Progenitor cell of endocrine pancreas (in vitro differentiated cells): Measurements from ENCODE around the gene WDR59. TPM values are rescaled to one million over a fixed set of nuclear protein-coding genes. Genes with fewer than 3 reads are reported as not detected.
"Not testable (repeated sequence)": the region's sequence is repeated elsewhere in the genome, so short reads cannot be mapped to it uniquely, and the experiment has no call there.

Source experiments
- DNase-seq: peaks from one replicate; pipeline ENCODE4 v3.0.0; 2021; ENCODE audit warnings: low spot score; ENCODE audit not compliant: unreplicated experiment
- H3K27ac Mint-ChIP-seq: 2 replicates; pipeline ENCODE4 v1.8.0; 2021; ENCODE audit warnings: mild to moderate bottlenecking, moderate library complexity, mixed read lengths
- H3K27me3 Mint-ChIP-seq: 2 replicates; pipeline ENCODE4 v1.8.0; 2021; ENCODE audit warnings: mixed read lengths
- H3K36me3 Mint-ChIP-seq: 2 replicates; pipeline ENCODE4 v1.8.0; 2022; ENCODE audit warnings: mixed read lengths; ENCODE audit not compliant: insufficient read depth
- H3K4me1 Mint-ChIP-seq: 2 replicates; pipeline ENCODE4 v1.8.0; 2021; ENCODE audit warnings: low read depth, mixed read lengths
- H3K4me3 Mint-ChIP-seq: 2 replicates; pipeline ENCODE4 v1.8.0; 2021; ENCODE audit warnings: low read depth, mild to moderate bottlenecking, moderate library complexity, mixed read lengths
- H3K9me3 Mint-ChIP-seq: 2 replicates; pipeline ENCODE4 v1.8.0; 2021; ENCODE audit warnings: low read depth, mixed read lengths
- total RNA-seq: library from RNA; stranded (reverse); gene quantifications from 2 replicates; pipeline ENCODE4 v1.2.1, GENCODE V29; 2021
- TF ChIP-seq, protein P1 (sequence below): fragments of 200-600 bp; sonication (generic); IDR thresholded peaks from one replicate; pipeline ENCODE4 v1.5.0; 2021; ENCODE audit warnings: antibody characterized with exemption, mild to moderate bottlenecking; ENCODE audit not compliant: unreplicated experiment

The WDR59 gene
- total RNA-seq, 1 donor from 2014 or later = 154 TPM

GRCh38 chr16:74926805-74927204 is 58.1 kb downstream of the WDR59 start:
- TF ChIP-seq, protein P1, sequence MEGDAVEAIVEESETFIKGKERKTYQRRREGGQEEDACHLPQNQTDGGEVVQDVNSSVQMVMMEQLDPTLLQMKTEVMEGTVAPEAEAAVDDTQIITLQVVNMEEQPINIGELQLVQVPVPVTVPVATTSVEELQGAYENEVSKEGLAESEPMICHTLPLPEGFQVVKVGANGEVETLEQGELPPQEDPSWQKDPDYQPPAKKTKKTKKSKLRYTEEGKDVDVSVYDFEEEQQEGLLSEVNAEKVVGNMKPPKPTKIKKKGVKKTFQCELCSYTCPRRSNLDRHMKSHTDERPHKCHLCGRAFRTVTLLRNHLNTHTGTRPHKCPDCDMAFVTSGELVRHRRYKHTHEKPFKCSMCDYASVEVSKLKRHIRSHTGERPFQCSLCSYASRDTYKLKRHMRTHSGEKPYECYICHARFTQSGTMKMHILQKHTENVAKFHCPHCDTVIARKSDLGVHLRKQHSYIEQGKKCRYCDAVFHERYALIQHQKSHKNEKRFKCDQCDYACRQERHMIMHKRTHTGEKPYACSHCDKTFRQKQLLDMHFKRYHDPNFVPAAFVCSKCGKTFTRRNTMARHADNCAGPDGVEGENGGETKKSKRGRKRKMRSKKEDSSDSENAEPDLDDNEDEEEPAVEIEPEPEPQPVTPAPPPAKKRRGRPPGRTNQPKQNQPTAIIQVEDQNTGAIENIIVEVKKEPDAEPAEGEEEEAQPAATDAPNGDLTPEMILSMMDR = no peak
- H3K9me3 Mint-ChIP-seq = no peaks in the 10 kb centered on the region
- no peak overlapping the region for H3K4me3 Mint-ChIP-seq
- no peak overlapping the region for H3K27ac Mint-ChIP-seq
- H3K36me3 Mint-ChIP-seq = peaks cover 18% of the 10 kb centered on the region
- H3K4me1 Mint-ChIP-seq = peaks cover 13% of the 10 kb centered on the region
- H3K27me3 Mint-ChIP-seq = no peaks in the 10 kb centered on the region
- no peak for DNase-seq

GRCh38 chr16:74923766-74924460 is 61.0 kb downstream of the WDR59 start:
- peak overlapping the region; percentile 67 for H3K27ac Mint-ChIP-seq
- peaks cover 23% of the 10 kb centered on the region for H3K36me3 Mint-ChIP-seq
- no peaks in the 10 kb centered on the region for H3K27me3 Mint-ChIP-seq
- no peaks in the 10 kb centered on the region for H3K9me3 Mint-ChIP-seq
- TF ChIP-seq, protein P1 = no peak
- DNase-seq = no peak
- H3K4me1 Mint-ChIP-seq = peaks cover 21% of the 10 kb centered on the region
- no peak overlapping the region for H3K4me3 Mint-ChIP-seq

DNA sequence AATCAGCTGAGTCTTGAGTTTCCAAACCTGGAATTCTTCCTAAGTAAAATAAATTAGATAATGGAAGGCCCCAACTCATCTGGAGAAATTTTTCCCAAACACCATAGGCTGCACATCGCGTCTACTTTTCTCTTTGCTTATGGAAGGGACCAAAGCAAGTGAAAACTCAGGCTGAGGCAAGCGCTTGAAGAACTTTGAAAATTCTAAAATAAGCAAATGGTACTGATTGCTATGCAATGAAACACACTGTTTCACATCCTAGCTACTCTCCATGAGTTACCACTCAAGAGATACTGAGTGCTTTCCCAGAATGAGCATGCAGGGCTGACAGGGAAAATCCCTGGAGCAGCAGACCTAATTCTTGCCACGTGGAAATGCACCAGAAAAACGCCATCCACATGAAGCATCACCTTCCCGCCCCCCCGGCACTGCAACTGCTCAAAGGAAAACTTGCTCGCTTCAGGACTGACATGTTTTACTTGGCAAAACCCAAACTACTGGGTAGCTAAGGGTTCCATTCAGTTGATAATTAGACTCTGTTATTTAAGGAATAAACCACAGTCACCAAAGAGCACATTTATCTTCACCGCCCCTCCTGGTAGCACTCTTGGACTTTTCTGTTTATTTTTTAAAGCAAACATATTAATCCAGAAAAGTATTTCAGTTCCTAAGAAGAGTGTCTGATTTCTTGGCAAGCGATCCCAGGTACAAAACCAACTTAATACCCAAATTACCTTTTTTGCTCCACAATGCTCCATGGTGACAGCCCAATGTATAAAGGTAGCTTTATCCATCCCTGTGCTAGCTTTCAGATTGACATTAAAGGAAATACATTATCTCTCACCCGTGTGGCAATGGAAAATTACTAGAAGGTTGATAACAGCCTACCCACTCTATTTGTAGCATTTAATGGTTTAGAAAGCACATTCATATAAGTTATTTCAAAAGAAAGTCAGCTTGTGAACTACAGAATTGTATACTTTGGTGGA is 62.5 kb downstream of the WDR59 start:
- H3K4me3 Mint-ChIP-seq = no peak overlapping the region
- TF ChIP-seq, protein P1 = no peak
- no peak overlapping the region for H3K27ac Mint-ChIP-seq
- no peak for DNase-seq
- no peaks in the 10 kb centered on the region for H3K9me3 Mint-ChIP-seq
- no peaks in the 10 kb centered on the region for H3K27me3 Mint-ChIP-seq
- peaks cover 34% of the 10 kb centered on the region for H3K36me3 Mint-ChIP-seq
- peaks cover 21% of the 10 kb centered on the region for H3K4me1 Mint-ChIP-seq

- TF ChIP-seq, protein P1 = no peak
- no peak overlapping the region for H3K27ac Mint-ChIP-seq
- H3K9me3 Mint-ChIP-seq = no peaks in the 10 kb centered on the region
- H3K4me1 Mint-ChIP-seq = peaks cover 21% of the 10 kb centered on the region
- DNase-seq = no peak
- peaks cover 39% of the 10 kb centered on the region for H3K36me3 Mint-ChIP-seq
- H3K4me3 Mint-ChIP-seq = no peak overlapping the region
- no peaks in the 10 kb centered on the region for H3K27me3 Mint-ChIP-seq
These were observed 63.9 kb downstream of the WDR59 start for GRCh38 chr16:74921051-74921450.

DNA sequence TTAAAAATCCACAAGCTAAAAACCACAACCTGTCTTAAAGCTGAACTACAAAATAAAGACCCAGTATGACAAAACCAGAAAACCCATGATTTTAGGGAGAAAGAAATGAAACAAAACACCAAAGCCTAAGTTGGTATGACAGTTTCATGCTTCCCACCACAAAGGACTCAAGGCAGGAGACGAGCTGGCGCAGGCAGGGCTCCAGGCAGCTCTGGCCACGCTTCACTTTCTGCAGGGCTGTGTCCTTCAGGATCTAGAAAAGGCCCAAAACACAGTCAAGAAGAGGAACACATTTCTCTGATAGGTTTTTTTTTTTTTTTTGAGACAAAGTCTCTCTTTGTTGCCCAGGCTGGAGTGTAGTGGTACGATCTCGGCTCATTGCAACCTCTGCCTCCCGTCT is 75.3 kb downstream of the WDR59 start:
- no peaks in the 10 kb centered on the region for H3K4me1 Mint-ChIP-seq
- H3K4me3 Mint-ChIP-seq = no peak overlapping the region
- DNase-seq = no peak
- H3K36me3 Mint-ChIP-seq = peaks cover 77% of the 10 kb centered on the region
- H3K27ac Mint-ChIP-seq = no peak overlapping the region
- no peaks in the 10 kb centered on the region for H3K27me3 Mint-ChIP-seq
- peaks cover 16% of the 10 kb centered on the region for H3K9me3 Mint-ChIP-seq
- TF ChIP-seq, protein P1 = no peak

- not testable (repeated sequence) for H3K27me3 Mint-ChIP-seq, H3K4me1 Mint-ChIP-seq, H3K4me3 Mint-ChIP-seq, H3K27ac Mint-ChIP-seq, DNase-seq
- H3K9me3 Mint-ChIP-seq = peaks cover 16% of the 10 kb centered on the region
- H3K36me3 Mint-ChIP-seq = peaks cover 71% of the 10 kb centered on the region
These were observed 76.2 kb downstream of the WDR59 start for GRCh38 chr16:74908759-74909158.
